Fibroblast of the aortic adventitia (primary cell): Measurements from ENCODE around the gene TOM1L2. TPM values are rescaled to one million over a fixed set of nuclear protein-coding genes. Genes with fewer than 3 reads are reported as not detected.

Experiments
- DNase-seq: peaks from one replicate; pipeline ENCODE4 v3.0.0-alpha.2; 2010; ENCODE audit warnings: low read depth
- H3K4me3 ChIP-seq: 2 replicates; pipeline ENCODE4 v1.5.1; 2011; ENCODE audit warnings: low read depth, mild to moderate bottlenecking, control low read depth, low read length, moderate library complexity
- total RNA-seq: library from RNA; depleted of rRNA; stranded (reverse); fragments of >200 nt; gene quantifications from 2 replicates; pipeline ENCODE4 v1.2.3, GENCODE V29; 2012; ENCODE audit warnings: low replicate concordance
- TF ChIP-seq, protein P1 (sequence below): IDR thresholded peaks from 2 replicates; pipeline ENCODE4 v1.5.1; 2011; ENCODE audit warnings: mild to moderate bottlenecking, low read length, control low read depth, inconsistent platforms; ENCODE audit not compliant: insufficient read depth

Gene TOM1L2
- total RNA-seq, 1 donor, result 40.3 TPM

- no peak for DNase-seq
- TF ChIP-seq, protein P1, sequence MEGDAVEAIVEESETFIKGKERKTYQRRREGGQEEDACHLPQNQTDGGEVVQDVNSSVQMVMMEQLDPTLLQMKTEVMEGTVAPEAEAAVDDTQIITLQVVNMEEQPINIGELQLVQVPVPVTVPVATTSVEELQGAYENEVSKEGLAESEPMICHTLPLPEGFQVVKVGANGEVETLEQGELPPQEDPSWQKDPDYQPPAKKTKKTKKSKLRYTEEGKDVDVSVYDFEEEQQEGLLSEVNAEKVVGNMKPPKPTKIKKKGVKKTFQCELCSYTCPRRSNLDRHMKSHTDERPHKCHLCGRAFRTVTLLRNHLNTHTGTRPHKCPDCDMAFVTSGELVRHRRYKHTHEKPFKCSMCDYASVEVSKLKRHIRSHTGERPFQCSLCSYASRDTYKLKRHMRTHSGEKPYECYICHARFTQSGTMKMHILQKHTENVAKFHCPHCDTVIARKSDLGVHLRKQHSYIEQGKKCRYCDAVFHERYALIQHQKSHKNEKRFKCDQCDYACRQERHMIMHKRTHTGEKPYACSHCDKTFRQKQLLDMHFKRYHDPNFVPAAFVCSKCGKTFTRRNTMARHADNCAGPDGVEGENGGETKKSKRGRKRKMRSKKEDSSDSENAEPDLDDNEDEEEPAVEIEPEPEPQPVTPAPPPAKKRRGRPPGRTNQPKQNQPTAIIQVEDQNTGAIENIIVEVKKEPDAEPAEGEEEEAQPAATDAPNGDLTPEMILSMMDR, result no peak
- H3K4me3 ChIP-seq, result no peak overlapping the region
Observed at GRCh38 chr17:17807440-17807839, 164.8 kb downstream of the TOM1L2 start.

- H3K4me3 ChIP-seq, result no peak overlapping the region
- TF ChIP-seq, protein P1, result no peak
- no peak for DNase-seq
Observed at GRCh38 chr17:17806611-17807274, 165.5 kb downstream of the TOM1L2 start.

DNA sequence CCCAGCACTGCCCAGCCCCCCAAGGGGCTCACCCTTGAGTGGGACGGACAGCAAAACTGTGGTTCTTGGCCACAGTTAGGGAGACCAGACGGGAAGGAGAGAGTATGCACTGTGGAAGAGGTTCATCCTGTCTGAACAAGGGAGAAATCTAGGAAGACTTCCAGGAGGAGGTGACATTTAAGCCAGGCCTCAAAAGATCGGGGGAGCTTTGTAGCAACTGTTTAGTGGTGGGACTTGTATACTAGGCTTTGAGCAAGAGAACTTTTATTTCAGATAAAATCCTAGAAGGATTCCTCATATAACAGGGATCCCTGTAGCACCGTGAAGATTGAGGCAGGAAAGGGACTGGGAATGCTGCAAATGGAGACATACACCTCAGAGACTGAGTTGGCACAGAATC, 166.2 kb downstream of the TOM1L2 start:
- DNase-seq, result no peak
- TF ChIP-seq, protein P1, result no peak
- no peak overlapping the region for H3K4me3 ChIP-seq

DNA sequence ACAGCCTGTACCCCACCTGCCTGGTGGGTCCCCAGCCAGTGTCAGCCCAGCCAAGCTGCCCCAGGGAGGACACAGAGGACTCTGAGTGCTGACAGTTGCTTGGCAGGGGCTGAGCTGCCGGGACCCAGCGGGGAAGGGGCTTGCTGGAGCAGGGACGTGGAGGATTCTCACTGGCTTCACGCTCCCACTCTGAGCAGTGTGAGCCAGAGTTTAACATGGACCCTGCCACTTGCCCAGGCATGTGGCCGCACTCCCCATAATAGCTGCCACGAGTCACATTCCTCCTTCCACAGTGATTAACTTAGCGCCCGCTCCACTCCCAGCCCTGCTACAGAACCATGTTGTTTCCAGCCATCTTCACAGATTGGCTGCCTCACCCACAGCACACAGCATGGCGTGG, 166.6 kb downstream of the TOM1L2 start:
- no peak for DNase-seq
- TF ChIP-seq, protein P1, result no peak
- H3K4me3 ChIP-seq, result no peak overlapping the region

DNA sequence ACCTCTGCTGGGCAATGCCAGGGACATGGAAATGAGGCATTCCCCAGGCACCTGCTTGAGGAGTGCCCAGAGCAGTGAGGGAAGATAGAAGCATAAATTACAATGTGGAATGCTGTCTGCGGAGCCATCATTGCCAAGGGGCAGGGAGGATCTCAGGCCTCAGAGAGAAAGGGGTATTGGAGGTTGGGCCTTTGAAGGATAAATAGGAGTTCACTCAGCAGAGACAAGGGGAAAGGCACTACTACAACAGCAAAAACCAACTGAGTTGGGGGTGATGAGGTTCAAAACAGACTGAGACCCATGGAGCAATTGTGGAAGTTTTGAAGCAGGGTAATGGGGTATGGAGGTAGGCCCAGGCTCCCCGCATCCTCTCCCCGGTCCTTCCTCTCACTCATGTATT, 168.2 kb downstream of the TOM1L2 start:
- H3K4me3 ChIP-seq, result no peak overlapping the region
- DNase-seq, result no peak
- TF ChIP-seq, protein P1, result no peak

- DNase-seq, result no peak
- H3K4me3 ChIP-seq, result no peak overlapping the region
- TF ChIP-seq, protein P1, result no peak
Observed at GRCh38 chr17:17801800-17802481, 170.3 kb downstream of the TOM1L2 start.

DNA sequence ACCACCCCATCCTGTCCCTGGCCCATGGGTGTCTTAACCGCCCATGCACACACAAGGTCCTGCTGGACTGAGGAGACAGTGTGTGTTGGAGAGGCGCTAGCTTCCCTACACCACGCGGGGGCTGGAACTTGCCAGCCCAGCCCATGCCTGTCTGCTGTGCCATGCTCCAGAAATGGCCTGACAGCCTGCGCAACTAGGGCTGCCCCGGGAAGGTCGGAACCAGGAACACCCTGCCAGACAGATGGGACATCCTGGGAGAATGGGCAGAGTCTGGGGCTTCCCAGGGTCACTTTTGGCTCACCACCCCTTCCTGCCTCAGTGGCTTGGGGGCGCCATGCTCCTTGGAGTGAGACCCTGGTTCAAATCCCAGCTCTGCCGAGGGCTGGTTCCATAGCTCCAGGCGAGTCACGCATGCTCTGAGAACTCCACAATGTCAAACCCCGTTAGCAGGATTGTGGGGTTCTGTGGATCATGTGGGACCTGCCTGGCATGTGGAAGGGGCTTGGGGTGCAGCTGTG, 171.6 kb downstream of the TOM1L2 start:
- no peak for DNase-seq
- H3K4me3 ChIP-seq, result no peak overlapping the region
- TF ChIP-seq, protein P1, result no peak
